Measurements from ENCODE around the gene DESI1. TPM values are rescaled to one million over a fixed set of nuclear protein-coding genes. Genes with fewer than 3 reads are reported as not detected.
"Not testable (repeated sequence)": the region's sequence is repeated elsewhere in the genome, so short reads cannot be mapped to it uniquely, and the experiment has no call there.

The DESI1 gene
- 10 to 100 TPM; 17.8 to 24.7 (median 20.8) TPM for total RNA-seq

DNA sequence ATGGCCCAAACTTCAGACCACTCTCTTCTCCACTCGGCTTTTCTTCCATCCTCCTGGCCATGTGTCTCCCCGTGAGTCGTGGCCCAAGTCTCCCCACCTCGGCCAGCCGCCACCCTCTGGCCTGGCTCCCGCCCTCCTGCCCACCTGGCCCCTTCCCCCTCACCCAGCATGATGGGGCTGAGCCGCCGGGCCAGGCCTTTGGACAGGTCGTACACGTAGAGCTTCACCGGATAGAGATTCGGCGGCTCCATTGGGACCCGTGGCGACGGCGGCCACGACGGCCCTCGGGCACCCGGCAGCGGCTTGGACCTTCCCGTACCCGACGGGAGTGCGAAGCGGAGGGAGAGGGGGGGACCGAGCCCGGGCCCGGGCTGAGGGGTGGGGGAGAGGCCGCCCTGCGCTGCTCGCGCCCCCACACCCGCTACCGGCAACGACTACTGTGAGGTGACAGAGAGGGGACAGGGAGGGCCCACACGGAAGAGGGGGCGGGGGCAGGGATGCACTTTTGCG lies at the start of gene DESI1:
DESI1 (minus strand) TSS at position 455 of the 510 bp plus-strand sequence; CDS start at position 251, 204 bp downstream.
- H3K4me1 ChIP-seq: peaks cover 15 to 17% of the 10 kb centered on the region in 2 donors
- H3K4me3 ChIP-seq (replicated peaks in 1 of 3): peak within 1 kb of the TSS; percentile 82 to 96 (median 91)
- peak within 1 kb of the TSS; percentile 70 to 95 (median 92) for H3K27ac ChIP-seq
- 0 to 1% methylated on average over 21 to 27 of the region's 40 CpGs for WGBS, 2 donors
- no peaks in the 10 kb centered on the region for H3K9me3 ChIP-seq
- peaks cover 20 to 24% of the 10 kb centered on the region in 2 donors for H3K36me3 ChIP-seq
- H3K27me3 ChIP-seq: no peaks in the 10 kb centered on the region
- intact Hi-C loops (cut with DNase I): no loop called here
- TF ChIP-seq, protein P1, sequence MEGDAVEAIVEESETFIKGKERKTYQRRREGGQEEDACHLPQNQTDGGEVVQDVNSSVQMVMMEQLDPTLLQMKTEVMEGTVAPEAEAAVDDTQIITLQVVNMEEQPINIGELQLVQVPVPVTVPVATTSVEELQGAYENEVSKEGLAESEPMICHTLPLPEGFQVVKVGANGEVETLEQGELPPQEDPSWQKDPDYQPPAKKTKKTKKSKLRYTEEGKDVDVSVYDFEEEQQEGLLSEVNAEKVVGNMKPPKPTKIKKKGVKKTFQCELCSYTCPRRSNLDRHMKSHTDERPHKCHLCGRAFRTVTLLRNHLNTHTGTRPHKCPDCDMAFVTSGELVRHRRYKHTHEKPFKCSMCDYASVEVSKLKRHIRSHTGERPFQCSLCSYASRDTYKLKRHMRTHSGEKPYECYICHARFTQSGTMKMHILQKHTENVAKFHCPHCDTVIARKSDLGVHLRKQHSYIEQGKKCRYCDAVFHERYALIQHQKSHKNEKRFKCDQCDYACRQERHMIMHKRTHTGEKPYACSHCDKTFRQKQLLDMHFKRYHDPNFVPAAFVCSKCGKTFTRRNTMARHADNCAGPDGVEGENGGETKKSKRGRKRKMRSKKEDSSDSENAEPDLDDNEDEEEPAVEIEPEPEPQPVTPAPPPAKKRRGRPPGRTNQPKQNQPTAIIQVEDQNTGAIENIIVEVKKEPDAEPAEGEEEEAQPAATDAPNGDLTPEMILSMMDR (IDR thresholded peaks at IDR 0.05): no peak
- peak in 1 of 2 donors; percentile 10 for TF ChIP-seq POLR2A (IDR thresholded peaks at IDR 0.05)
- peak in 1 of 2 donors; percentile 57 for DNase-seq

DNA sequence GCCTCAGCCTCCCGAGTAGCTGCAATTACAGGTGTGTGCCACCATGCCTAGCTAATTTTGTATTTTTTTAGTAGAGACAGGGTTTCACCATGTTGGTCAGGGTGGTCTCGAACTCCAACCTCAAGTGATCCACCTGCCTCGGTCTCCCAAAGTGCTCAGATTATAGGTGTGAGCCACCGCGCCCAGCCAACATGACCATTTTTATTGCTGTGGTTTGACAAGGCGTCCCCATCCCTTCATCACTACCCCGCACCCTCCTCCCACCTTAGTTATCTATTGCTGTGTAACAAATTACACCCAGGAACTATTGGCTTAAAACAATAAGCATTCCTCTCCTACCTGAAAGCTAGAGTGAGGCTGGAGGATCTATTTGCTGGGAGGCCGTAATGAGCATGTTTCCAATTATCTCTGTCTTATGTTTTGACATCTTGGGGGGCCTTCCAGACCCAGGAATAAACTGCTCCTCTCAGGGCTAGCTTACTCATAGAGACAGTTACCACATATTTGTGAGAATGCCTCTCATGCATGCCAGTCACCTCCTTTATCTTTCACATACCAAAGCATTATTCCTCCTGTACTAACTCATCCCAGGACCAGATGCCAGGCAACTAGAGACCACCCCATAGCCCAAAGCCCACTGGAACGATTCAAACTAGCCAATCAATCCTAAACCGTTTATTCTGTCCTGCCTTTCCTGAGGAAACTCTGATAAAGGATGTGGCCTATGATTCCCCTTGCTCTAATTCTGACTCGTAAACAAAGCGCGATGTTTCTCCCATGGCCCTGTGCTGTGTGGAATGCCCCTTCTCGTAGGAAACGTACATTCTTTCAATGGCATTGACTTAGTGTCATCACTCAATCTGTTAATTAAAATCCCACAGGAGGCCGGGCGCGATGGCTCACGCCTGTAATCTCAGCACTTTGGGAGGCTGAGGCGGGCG lies 48.4 kb upstream of the DESI1 start:
- TF ChIP-seq, protein P1 (IDR thresholded peaks at IDR 0.05): no peak
- no peak for TF ChIP-seq POLR2A (IDR thresholded peaks at IDR 0.05)
- WGBS, 2 donors: 85 to 88% methylated on average over 21 of the region's 21 CpGs
- H3K4me1 ChIP-seq: peaks cover 0 to 15% of the 10 kb centered on the region in 2 donors
- H3K36me3 ChIP-seq: peaks cover 7 to 16% of the 10 kb centered on the region in 2 donors
- no peaks in the 10 kb centered on the region for H3K27me3 ChIP-seq
- no peak overlapping the region for H3K27ac ChIP-seq
- no peak for DNase-seq
- no peak overlapping the region for H3K4me3 ChIP-seq (replicated peaks in 1 of 3)
- intact Hi-C loops (cut with DNase I): no loop called here
- no peaks in the 10 kb centered on the region for H3K9me3 ChIP-seq

DNA sequence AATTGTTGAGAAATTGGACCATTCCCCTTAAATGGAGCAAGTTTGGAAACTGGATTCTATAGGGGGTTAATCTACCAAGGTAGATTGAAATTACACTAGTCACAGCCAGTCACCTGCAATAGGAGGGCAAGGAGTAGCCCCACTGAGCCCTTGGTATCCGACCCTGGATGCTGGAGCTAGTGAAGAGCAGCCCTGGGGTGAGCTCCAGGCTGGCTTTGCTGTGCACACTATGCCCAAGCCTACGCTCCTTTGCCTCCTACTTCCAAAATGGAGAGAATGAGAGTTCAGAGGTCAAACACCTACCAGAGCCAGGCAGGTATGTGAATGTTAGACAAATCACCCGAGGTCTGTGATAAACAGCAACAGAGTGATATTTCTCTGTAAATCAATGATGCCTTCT lies 44.1 kb upstream of the DESI1 start:
- WGBS, 2 donors: 88 to 90% methylated on average over 3 of the region's 3 CpGs
- no peak for DNase-seq
- intact Hi-C loops (cut with DNase I): no loop called here
- TF ChIP-seq POLR2A (IDR thresholded peaks at IDR 0.05): no peak
- TF ChIP-seq, protein P1 (IDR thresholded peaks at IDR 0.05): no peak
- H3K4me3 ChIP-seq (replicated peaks in 1 of 3): no peak overlapping the region
- H3K27me3 ChIP-seq: no peaks in the 10 kb centered on the region
- no peak overlapping the region for H3K27ac ChIP-seq
- H3K36me3 ChIP-seq: peaks cover 45 to 52% of the 10 kb centered on the region in 2 donors
- peaks cover 0 to 15% of the 10 kb centered on the region in 2 donors for H3K4me1 ChIP-seq
- H3K9me3 ChIP-seq: no peaks in the 10 kb centered on the region

DNA sequence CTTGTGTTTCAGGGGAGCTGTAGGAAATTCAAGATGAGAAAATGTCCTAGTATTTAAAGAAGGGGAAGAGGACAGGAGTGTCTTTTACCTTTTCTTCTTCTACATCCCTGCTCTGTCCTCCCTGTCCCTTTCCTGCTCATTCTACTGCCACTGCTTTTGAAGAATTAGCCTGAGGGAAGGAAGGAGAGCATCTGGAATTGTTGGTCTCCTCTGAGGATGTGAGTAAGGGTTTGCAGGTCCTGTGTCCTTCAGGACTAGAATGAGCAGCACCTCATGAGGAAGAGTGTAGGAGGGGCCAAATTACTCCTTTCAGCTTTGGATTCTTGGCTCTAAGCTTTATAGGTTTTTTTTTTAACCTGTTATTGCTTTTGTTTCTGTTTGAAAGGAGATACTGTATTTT lies 43.6 kb upstream of the DESI1 start:
- TF ChIP-seq, protein P1 (IDR thresholded peaks at IDR 0.05): no peak
- TF ChIP-seq POLR2A (IDR thresholded peaks at IDR 0.05): no peak
- Histone ChIP-seq H3K4me3 (replicated peaks in 1 of 3) (no peak overlapping the region), H3K9me3 (no peaks in the 10 kb centered on the region), H3K4me1 (peaks cover 0 to 15% of the 10 kb centered on the region in 2 donors), H3K27ac (no peak overlapping the region), H3K27me3 (no peaks in the 10 kb centered on the region), H3K36me3 (peaks cover 48 to 56% of the 10 kb centered on the region in 2 donors)
- DNase-seq: no peak
- intact Hi-C loops (cut with DNase I): no loop called here

DNA sequence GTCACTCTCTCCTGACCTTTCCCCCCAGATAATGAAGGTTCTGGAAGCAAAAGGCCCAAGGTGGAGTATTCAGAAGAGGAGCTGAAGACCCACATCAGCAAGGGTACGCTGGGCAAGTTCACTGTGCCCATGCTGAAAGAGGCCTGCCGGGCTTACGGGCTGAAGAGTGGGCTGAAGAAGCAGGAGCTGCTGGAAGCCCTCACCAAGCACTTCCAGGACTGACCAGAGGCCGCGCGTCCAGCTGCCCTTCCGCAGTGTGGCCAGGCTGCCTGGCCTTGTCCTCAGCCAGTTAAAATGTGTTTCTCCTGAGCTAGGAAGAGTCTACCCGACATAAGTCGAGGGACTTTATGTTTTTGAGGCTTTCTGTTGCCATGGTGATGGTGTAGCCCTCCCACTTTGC lies 42.8 kb upstream of the DESI1 start:
- WGBS, 2 donors: 86 to 97% methylated on average over 8 to 9 of the region's 9 CpGs
- H3K9me3 ChIP-seq; DNase-seq; H3K27ac ChIP-seq; H3K4me3 ChIP-seq (replicated peaks in 1 of 3); intact Hi-C loops (cut with DNase I); H3K27me3 ChIP-seq: not testable (repeated sequence)
- Histone ChIP-seq H3K4me1 (peaks cover 0 to 15% of the 10 kb centered on the region in 2 donors), H3K36me3 (peaks cover 56 to 65% of the 10 kb centered on the region in 2 donors)

All from thyroid gland (tissue), 4 donors.